HTERT RPE-1 (cell line): Measurements from ENCODE around the gene NFIB.

Experiments
- in situ Hi-C: fragments of 300-500 bp; cut with MboI; formaldehyde crosslinking; loops from 4 replicates; pipeline ENCODE4 v1.14.3; 2020; ENCODE audit warnings: low sequenced_read_pairs

The NFIB gene

DNA sequence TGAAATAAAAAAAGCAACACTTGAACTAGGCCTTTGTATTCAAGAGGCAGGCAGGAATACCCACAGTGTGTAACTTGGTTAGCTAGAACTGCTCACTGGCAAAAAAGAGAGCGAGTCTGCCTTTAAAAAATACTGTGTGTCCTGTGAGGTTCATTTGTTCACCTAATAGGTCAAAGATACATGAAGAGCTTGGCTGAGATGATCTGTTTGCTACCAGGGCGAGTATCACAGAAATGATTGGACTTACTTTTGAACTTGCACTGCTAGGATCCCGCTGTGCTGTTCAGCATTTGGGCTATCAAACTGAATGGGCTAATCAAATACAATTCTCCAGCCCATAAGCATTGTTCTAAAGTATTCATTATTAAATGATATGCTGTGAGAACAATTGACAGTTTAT, 229.1 kb downstream of the NFIB start:
- in situ Hi-C loops: no loop called here

DNA sequence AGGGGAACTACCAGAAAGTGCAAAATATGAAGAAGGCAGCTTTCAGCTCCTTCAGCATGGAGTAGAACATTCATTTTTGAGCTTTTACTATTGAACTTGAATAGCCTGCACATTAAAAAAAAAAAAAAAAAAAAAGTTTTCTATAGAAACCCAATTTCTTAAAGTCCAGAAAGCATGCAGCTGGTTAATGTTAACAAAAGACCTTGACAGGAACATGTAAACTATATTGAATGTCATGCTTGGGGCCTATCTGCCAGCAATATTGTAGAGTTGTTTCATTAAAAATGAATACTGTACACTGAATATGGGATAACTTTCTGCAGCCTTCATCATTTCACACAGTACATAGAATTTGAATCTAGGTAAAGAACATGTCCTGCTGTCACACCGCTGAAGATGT, 230.6 kb downstream of the NFIB start:
- in situ Hi-C loops: no loop called here

DNA sequence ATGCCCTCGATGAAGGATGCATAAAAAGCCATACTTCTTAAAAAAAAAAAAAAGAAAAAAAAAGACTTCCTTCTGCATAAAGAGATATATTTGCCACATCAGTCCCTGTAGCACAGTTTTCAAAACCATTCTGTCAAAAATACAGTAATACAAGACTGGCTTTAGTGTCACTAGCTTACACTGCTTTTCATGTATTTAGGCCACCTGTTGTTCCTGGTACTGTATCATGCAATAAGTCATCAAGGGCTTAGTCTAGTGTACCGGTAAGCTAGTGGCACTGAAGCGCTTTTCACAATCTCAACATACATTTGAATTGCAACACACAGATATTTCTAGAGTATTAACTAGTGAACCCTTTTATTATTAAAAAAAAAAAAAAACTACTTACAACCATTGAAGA, 231.2 kb downstream of the NFIB start:
- in situ Hi-C loops: no loop called here

DNA sequence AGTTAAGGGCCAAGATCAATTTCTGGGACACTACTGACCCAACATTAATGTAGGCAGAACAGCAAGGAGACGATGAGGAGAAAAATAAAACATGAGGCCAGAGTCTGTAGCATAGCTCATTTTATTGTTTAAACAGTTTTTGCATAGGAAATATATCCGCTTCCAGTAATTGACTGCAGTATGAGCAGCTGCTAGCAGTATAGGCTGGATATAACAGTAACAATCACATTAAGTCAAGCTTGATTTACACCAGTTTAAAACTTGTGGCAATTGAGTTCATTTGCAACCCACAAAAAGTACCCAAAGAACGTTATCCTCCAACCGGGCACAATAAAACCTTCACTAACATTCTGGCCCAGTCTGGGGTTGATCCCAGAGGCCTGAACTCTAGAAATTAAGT, 232.2 kb downstream of the NFIB start:
- in situ Hi-C loops: no loop called here

DNA sequence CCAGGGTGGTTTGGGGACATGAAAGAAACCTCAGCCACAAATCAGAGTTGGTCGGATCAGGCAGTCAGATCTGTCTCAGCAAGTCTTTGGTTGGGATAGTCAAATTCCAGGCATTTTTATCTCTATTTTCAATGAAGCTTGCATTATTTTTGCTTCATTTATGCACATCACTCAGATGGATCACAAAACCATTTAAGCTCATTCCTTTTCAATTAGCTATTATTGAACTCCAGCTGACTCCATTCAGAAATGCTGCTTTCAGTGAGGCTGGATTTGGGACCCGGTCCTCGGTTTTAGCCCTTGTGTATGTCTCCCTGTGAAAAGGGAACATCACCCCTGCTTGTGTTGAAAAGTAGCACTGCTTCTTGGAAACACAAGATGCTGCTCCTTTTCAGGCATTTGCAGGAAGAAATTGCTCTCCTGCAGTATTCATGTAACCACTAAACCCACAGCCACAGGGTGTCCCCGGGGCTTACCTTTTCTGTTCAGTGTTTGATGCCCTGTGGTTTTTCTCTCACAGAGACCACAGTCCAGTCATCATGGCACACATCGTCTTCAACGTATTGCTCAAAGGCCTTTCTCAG, 232.9 kb downstream of the NFIB start:
- in situ Hi-C loops: no loop called here

DNA sequence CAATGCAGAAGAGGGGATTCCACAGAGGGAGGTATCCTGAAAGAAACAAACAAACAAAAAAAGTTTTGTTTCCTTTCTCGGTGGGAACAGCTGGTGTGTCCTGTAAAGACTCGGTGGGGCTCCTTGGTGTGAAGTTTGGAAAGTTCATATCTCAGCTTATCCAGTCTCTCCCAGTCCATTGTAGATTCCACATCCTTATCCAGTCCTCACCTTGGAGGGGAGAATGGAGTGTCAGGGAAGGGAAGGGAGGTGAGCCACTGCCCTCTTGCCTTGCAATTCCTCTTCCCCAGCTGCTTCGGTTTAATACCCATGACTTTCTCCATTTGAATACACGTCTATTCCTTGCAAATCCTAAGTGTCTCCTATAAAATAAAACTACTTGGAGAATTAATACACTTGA, 234.5 kb downstream of the NFIB start:
- in situ Hi-C loops: no loop called here

DNA sequence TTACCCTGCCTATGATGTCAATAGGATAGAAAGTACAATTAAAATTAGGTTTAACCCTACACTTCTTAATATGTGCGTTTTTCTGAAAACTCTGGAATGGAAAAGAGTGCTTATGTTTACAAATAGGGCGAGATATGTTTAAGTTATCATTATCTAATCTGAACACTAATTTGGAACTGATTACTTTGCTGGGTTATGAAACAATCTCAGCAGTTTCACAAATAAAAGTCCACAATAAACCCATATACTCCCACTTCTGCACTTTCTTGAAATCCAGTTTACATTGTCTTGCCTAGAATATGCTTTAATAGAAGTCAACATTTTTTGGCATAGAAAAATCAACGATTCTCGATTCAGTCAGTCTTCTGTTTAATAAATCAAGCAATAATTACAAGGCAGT, 236.3 kb downstream of the NFIB start:
- in situ Hi-C loops: no loop called here

DNA sequence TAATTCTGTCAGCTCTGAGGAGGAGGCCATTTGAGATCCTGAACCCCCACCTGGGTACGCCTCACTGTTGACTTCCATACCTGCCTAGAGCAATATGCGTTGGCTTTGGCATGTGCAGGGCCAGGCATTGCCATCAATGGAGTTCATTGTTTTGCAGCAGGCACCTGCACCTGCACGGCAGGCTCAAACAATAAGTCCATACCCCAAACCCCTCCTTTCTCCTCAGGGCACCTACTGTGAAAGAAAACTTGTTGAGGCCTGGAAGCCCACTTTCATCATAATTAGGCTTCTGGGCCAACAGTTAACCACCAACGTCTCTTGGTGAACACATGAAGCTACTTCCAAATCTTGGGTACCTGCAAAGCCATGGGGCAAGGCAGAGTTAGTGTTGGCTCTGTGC, 238.7 kb downstream of the NFIB start:
- in situ Hi-C loops: no loop called here

DNA sequence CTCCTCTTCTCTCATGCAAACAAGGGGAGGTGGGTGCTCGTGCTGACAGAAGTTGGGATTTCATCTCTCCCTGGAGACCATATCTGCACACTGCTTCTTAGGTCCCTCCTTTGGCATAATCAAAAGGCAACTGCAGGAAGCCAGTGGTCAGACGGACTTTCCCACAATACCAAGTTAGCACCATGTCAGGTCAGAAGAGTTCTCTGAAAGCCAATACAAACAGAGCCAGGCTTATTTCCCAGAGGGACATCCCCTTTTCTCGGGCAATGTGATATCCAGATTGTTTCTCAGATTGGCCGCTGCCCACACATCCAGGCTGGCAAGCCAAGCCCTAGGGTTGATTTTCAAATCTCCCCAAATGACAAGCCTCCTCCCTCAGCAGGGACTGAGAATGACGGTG, 241.1 kb downstream of the NFIB start:
- in situ Hi-C loops: no loop called here

DNA sequence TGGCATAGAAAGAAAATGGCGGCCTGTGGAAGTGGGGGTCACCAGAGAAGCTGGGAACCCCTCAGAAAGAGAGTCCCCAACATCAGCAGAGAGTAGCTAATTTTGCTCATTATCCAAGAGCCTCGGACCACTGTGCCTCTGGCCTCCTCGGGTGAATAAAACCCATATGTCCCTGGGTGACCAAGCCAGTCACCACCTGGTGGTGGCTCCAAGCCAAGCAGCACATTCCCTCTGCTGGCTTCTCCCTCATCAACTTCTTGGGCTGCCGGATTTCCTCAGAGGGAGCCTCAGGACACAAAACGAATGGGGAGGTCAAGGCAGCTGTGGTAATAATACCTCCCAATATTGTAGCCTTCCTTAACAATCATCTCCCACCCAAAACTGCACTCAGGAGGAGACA, 242.5 kb downstream of the NFIB start:
- in situ Hi-C loops: no loop called here

DNA sequence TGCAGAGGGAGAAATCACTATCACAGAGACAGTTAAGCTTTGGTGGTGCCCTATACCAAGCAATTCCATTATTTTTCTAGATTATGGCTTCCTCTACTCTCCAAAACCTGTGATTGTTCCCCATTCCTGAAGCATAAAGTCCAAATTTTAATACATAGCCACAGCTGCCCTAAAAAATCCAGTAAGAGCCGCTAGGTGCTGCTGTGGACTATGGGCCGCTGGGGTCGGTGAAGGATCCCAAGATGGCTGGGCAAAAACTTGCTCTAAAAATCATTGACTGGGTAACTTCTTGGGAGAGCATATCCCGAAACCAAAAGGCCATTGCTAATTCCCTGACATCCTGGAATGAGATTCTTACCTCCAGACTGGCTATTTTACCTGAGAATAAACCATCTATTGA, 245.3 kb downstream of the NFIB start:
- in situ Hi-C loops: no loop called here

DNA sequence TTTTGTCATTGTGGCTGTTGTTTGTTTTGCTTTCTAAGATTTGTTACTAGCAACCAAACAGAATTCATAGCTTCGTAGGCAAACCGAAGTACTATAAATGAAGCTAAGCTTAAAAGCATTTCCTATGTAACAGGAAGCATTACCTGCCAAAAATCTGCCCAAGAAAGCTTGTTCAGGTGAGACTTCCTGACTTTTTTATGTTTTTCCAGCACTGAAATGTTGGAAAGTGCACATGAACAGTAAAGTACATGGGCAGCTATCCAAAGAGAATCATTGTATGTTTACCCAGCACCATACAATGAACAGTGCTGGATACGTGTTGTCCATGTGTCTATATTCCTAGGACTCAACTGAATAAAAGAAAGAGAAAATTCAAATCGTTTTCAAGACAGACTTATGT, 247.1 kb downstream of the NFIB start:
- in situ Hi-C loops: no loop called here

DNA sequence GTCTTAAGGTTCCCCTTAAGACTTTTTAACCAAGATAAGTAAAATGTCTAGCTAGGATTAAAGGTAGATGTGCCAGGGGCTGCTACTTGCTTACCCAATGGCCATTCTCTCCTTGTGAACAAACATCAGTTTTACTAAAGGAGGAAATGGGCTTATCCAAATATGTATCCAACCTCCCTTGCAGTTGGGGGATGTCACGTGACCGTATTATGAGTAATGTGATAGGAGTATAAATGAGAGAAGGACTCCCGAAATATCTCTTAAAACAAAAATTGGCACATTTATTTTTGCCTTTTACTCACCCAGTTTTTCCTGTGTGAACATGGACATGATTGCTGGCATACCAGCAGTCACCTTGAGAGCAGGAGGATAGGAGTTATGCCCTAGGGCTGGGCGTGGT, 247.9 kb downstream of the NFIB start:
- in situ Hi-C loops: no loop called here

DNA sequence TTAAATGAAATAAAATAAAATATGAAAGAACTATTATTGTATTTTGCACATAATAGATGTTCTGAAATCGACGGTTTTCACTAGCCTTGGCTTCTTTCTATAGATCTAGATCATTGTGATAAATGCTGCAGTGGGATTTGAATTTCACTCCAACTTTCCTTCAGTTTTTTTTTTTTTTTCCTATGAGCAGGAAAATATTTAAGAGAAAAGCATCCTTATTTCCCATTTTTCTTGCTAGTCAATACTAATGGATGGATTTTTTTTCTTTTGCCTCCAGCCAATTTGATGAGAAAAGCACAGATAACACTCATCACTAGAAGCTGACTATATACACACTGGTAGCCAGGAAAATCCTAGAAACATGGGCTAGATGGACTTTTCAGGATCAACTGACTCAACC, 249.0 kb downstream of the NFIB start:
- in situ Hi-C loops: no loop called here

DNA sequence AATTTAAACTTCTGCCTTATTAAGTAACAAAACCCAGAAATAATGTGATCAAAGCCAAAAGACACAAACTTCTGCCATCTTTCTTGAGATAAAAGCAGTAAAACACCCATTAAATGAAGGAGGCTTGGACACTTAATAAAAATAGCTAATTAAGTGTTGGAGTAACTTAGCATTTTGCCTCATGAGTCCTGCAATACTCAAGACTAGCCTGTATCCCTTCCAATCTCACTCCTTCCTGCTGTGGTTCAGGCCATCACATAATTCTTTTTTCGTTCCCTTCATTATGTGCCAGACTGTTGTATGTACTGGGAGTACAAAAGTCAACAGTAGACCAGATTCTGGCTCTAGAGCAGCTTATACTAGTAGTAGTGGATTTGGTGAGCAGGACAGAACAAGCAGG, 250.2 kb downstream of the NFIB start:
- in situ Hi-C loops: no loop called here

DNA sequence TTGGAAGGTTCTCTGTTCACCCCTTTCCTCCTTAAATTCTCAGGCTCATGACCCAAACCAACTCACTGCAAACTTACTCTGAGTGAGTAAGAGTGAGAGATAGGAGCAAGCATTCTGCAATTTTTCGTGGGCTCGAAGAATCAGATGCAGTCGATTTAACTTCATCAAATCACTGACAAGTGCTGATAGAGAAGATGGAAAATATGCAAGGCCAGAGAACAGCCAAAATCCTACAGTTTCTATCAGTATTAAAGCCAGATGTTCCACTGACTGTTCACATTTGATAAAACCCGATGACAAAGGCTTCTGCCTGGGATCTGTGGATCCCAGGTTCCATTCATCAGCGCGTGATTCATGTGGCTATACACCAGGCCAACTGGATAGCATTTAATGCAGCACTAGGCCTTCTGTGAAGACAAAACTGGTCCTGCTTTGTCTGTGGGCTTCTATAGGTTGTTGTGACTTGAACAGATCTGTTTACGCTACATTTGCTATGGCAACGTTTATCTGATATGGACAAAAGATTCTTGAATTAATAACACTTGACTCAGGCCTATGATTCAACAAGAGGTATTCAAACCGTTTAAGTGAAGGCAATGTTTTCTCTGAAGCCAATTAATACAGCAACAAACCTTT, 251.2 kb downstream of the NFIB start:
- in situ Hi-C loops: no loop called here

DNA sequence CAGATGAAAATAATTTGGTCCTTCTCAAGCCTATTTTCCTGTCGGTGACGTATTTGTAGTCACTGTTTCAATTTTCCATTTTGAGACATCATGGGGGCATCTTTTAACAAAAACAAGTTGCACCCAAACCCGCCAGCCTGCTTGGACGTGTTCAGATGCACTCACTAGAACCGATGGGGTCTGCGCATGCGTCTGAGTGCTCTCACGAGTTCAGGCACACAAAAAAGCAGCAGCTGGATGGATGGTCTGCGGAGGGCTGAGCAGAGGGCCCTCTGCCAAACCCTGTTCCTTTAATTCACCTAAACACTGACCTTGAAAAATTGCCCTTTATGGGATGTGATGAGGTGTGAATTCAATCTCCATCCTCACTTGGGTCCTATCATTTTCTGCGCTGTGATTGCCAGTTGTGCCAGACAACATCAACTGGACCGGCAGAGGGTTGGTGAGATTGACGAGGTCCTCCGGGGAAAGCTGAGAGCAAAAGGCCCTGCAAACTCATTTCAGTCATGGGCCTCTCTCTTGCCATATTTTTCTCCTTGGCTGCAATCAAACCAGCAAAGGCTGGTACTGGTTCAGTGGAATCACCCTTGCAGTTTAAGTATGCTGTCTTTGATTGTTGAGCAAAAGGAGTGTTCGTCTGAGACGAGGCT, 251.9 kb downstream of the NFIB start:
- in situ Hi-C loops: no loop called here

DNA sequence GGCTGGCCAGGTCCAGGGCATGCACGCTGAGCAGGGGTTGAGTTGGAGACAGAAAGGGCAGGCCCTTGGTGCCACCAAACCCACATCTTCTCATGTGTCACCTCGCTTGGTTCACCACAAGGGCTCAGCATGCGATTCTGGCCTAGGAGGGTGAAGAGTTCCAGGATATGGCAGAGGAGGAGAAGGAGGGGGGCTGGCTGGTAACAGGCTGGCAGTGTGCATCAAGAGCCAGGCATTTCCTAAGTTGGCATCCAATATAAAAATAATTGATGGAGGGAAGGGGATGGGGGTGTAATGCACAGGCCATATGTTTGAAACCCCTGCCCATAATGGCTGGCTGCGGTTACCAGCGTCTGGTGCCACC, 255.6 kb downstream of the NFIB start:
- in situ Hi-C loops: no loop called here

DNA sequence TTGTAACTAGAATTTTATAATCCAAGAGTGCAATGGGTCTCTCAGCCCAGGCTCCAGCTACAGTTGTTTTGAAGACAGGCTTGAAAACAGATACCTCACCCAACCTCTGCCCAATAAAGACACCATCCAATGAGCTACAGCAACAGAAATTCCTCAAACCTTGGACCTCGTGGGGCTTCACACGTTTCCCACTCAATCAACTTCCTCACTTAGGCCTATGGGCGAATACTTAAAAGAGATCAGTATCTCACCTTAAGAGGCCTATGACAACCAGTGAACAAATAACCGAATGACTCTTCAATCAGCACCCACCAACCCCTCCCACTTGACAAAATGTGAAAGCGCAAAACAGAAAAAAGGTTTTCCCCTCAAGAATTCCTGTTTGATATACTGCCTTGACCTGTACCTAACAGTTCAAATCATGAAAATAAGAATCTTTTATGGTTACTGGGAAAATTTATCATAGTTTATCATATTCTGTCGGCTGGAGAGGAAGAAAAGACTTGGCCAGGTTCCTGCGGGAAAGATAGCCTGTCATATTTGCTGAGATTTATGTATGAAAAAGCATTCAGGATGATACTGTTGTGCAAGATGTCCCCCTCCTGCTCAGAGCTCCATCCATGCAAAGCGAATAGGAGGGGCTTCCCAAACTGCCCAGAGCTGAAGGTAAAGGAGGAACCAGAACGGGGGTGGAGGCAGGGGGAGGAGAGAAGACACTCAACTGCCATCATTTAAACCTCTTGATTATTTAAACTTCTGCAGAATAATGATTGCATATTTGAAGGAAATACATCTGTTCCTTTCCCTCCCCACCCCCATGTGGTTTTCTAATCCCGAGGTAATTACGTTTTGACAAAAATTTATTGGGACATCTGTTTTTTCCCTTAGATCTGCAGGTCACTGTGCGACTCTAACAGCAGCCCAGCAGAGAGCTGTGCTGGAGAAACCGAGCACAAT, 256.3 kb downstream of the NFIB start:
- in situ Hi-C loops: no loop called here

DNA sequence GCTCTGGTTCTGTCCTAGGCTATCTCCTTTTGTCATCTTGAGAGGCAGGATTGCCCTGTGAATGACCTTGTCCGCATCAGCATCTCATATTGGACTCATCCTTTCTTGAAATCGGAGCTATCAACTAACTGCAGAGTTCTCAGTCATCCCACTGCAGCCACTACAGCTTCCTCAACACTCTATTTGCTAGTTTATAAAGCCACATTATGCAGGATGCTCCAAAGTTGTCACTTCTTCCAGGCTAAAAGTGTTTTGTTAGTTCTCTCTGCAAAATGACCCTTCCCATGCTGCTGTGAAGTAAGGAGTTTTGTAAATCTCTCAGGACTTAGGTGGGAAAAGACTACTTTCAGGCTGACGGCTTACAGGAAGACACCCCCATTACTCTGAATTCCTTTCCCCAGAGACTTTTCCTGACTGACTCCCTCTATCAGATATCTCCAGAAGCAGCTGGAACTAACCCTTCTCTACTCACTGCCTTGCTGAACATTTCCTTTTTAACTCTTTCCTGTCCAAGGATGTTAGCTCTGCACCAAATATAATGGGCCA, 257.6 kb downstream of the NFIB start:
- in situ Hi-C loops: no loop called here

DNA sequence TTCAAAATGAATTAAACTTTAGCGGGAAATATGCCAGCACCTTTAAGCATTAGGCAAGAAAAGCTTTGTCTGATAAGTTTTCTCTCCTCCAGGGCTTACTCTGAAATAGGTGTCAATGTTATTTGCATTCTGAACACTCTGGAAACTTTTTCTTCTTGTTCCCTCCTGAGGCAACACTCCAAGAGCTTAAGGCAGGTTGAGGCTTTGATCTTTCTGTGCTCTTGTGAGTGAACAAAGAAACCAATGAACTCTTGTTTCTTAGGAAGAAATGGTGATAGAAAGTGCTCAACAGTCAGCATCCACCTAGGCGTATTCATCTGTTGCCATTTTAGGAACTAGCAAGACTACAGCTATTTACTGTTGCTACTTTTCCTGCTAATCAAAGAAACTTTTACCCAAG, 259.8 kb downstream of the NFIB start:
- in situ Hi-C loops: no loop called here
